ENCODE measurements around the gene KIZ.

The KIZ gene

GRCh38 chr20:21125849-21126580, at the start of gene KIZ:
KIZ (plus strand) TSS chr20:21126082; CDS start chr20:21126116, 34 bp downstream.
- intact Hi-C loops (cut with DNase I): loop anchor here (1.0 to 10.0 kb wide), 3 partner anchors 26 to 414 kb away; partner anchors contain the start of gene RALGAPA2
- DNase-seq: peak; percentile 93 to 99 (median 96)

- no peak for DNase-seq
- intact Hi-C loops (cut with DNase I): no loop called here
Observed at GRCh38 chr20:21077809-21078345, 48.0 kb upstream of the KIZ start.

GRCh38 chr20:21082584-21082983, 43.3 kb upstream of the KIZ start:
- DNase-seq: no peak
- intact Hi-C loops (cut with DNase I): no loop called here

- no peak for DNase-seq
Observed at GRCh38 chr20:21083825-21084325, 42.0 kb upstream of the KIZ start.

GRCh38 chr20:21087862-21088540, 37.9 kb upstream of the KIZ start:
- intact Hi-C loops (cut with DNase I): no loop called here
- DNase-seq: no peak

More at GRCh38 chr20:21083825-21084325, 42.0 kb upstream of the KIZ start:
- intact Hi-C loops (cut with DNase I): no loop called here

- DNase-seq: no peak
- intact Hi-C loops (cut with DNase I): no loop called here
Observed at GRCh38 chr20:21089391-21089790, 36.5 kb upstream of the KIZ start.

- intact Hi-C loops (cut with DNase I): no loop called here
- peak in 1 of 10 donors; percentile 59 for DNase-seq
Observed at GRCh38 chr20:21090111-21090618, 35.7 kb upstream of the KIZ start.

- intact Hi-C loops (cut with DNase I): no loop called here
- no peak for DNase-seq
Observed at GRCh38 chr20:21090721-21091120, 35.2 kb upstream of the KIZ start.

GRCh38 chr20:21092806-21093205, 33.1 kb upstream of the KIZ start:
- no peak for DNase-seq

GRCh38 chr20:21096321-21097043, 29.4 kb upstream of the KIZ start:
- DNase-seq: peak in 6 of 10 donors; percentile 20 to 88 (median 56)

More at GRCh38 chr20:21092806-21093205, 33.1 kb upstream of the KIZ start:
- intact Hi-C loops (cut with DNase I): no loop called here

GRCh38 chr20:21099751-21100577, 25.9 kb upstream of the KIZ start:
- peak in 6 of 10 donors; percentile 20 to 90 (median 67) for DNase-seq
- intact Hi-C loops (cut with DNase I): loop anchor here (1.0 to 5.0 kb wide), 2 partner anchors 26 to 417 kb away; partner anchors contain the start of gene KIZ

More at GRCh38 chr20:21096321-21097043, 29.4 kb upstream of the KIZ start:
- intact Hi-C loops (cut with DNase I): no loop called here

- DNase-seq: peak in 4 of 10 donors; percentile 49 to 81 (median 74)
- intact Hi-C loops (cut with DNase I): loop anchor here (1.0 to 5.0 kb wide), 2 partner anchors 25 to 416 kb away; partner anchors contain the start of gene KIZ
Observed at GRCh38 chr20:21100578-21101452, 25.1 kb upstream of the KIZ start.

- peak in 4 of 10 donors; percentile 37 to 85 (median 72) for DNase-seq
- intact Hi-C loops (cut with DNase I): loop anchor here (5.0 kb wide), 1 partner anchor 416 kb away; no protein-coding TSS in a partner anchor
Observed at GRCh38 chr20:21101453-21101931, 24.4 kb upstream of the KIZ start.

- intact Hi-C loops (cut with DNase I): loop anchor here (5.0 kb wide), 1 partner anchor 415 kb away; no protein-coding TSS in a partner anchor
- peak in 6 of 10 donors; percentile 17 to 84 (median 66) for DNase-seq
Observed at GRCh38 chr20:21101932-21102575, 23.8 kb upstream of the KIZ start.

GRCh38 chr20:21102603-21103311, 23.1 kb upstream of the KIZ start:
- DNase-seq: peak in 8 of 10 donors; percentile 37 to 92 (median 68)
- intact Hi-C loops (cut with DNase I): loop anchor here (5.0 kb wide), 1 partner anchor 415 kb away; no protein-coding TSS in a partner anchor
